Measurements from ENCODE around the gene H1-8.
A peak's percentile ranks its signal among the peaks of the same experiment; 100 is the strongest.

Gene H1-8

DNA sequence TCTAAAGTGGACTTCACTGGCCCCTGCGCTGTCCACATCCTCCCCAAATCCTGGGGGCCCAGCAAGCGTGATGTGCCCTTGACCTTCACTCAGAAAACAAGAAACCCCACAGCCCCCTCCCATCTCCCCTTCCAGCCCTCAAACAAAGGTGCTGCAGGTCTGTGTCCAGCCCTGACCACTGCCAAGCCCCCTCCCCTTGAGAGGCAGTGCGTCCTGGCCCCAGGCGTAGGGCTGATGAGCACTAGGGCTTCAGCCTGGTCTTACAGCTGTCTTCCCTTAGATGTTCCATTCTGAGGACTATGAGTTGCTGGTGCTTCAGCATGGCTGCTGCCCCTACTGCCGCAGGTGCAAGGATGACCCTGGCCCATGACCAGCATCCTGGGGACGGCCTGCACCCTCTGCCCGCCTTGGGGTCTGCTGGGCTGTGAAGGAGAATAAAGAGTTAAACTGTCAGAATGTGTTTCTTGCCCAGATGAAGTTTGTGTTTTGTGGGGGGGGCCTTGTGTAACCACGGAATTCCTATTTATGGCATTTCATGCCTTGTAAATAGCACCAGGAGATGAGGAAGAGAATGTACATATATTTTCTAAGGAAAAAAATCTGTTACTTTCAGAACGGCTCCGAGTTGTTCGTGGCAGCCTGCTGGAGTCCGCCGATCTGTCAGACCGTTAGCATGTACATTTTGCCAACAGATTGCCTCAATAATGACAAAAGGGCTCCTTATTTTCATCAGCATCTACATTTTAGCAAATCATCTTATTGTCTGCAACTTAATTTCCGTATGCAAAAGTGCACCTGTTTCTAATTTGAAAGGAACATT, 22.9 kb upstream of the H1-8 start:
- ATAC-seq (replicated peaks) (no peak), DNase-seq (no peak)
- no peaks in the 10 kb centered on the region for H3K27me3 Mint-ChIP-seq
- no peak overlapping the region for H3K4me3 Mint-ChIP-seq
- H3K4me1 Mint-ChIP-seq (ENCODE audit: low read depth in 2 of 2): peaks cover 0 to 12% of the 10 kb centered on the region in 2 donors
- H3K36me3 Mint-ChIP-seq (ENCODE audit: insufficient read depth): no peaks in the 10 kb centered on the region
- H3K9me3 Mint-ChIP-seq: no peaks in the 10 kb centered on the region
- H3K27ac Mint-ChIP-seq: peak overlapping the region in 1 of 2 donors; percentile 18

DNA sequence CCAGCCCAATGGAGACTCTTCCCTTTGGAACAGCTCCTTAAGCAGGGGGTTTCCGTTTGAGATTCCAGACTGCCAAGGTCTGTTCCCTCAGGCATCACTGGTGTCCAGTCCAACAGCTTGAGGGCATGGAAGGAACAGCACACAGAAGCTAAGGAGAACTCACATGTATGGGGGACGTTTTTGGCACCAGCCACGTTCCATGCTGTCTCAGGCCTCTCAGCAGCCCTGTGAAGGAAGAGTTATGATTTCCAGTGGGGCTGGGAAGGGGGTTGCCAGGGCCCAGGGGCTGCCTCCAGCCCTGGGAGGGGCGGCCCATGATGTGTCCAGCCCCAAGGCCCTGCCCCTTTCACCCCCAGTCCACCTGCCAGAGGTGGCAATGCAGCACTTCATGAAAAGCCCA, 22.0 kb upstream of the H1-8 start:
- Mint-ChIP-seq H3K9me3 (no peaks in the 10 kb centered on the region), H3K4me1 (ENCODE audit: low read depth in 2 of 2) (peaks cover 0 to 12% of the 10 kb centered on the region in 2 donors), H3K36me3 (ENCODE audit: insufficient read depth) (no peaks in the 10 kb centered on the region), H3K4me3 (no peak overlapping the region), H3K27ac (no peak overlapping the region), H3K27me3 (no peaks in the 10 kb centered on the region)
- DNase-seq (no peak), ATAC-seq (replicated peaks) (no peak)

DNA sequence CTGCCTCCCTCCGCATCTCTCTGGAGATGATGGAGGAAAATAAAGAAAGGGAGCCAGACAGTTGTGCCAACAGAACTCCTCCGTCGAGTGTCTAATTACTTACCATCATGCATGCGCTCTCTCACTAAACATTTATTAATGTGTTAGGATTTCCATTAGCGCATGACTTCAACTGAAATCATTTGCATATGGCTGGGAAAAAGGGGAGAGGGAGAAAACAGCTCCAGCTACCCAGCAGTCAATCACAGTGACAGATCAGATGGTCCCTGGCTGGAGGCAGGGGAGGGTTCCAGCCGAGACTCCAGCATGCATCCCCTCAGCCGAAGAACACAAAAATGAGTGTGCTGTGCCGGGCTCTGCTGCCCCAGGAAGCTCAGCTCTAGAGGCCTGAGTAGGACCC, 21.4 kb upstream of the H1-8 start:
- Mint-ChIP-seq H3K36me3 (ENCODE audit: insufficient read depth) (no peaks in the 10 kb centered on the region), H3K9me3 (no peaks in the 10 kb centered on the region), H3K4me1 (ENCODE audit: low read depth in 2 of 2) (peaks cover 0 to 12% of the 10 kb centered on the region in 2 donors), H3K27me3 (no peaks in the 10 kb centered on the region), H3K27ac (no peak overlapping the region), H3K4me3 (no peak overlapping the region)
- no peak for DNase-seq
- no peak for ATAC-seq (replicated peaks)

DNA sequence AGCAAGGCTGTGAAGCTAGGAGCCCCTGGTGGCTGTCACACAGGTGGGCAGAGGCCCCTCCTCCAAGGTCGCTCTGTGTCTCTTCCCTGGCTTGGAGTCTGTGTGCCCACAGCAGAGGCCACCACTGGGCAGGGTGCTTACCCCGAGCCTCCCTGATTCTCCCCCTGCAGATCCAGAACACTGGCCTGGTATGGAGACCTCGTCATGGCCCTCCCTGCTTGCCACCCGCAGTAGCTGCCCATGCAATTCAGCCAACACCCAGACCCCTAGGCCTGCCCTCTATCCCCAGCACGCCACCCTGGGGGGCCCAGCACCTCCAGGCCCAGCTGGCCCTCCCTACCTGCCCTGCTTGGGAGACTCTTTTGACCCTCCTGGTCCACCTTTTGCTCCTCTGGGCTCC, 20.0 kb upstream of the H1-8 start:
- no peaks in the 10 kb centered on the region for H3K36me3 Mint-ChIP-seq (ENCODE audit: insufficient read depth)
- H3K9me3 Mint-ChIP-seq: no peaks in the 10 kb centered on the region
- peak overlapping the region; percentile 22 to 57 for H3K27ac Mint-ChIP-seq
- DNase-seq: no peak
- no peaks in the 10 kb centered on the region for H3K27me3 Mint-ChIP-seq
- H3K4me3 Mint-ChIP-seq: no peak overlapping the region
- no peak for ATAC-seq (replicated peaks)
- peaks cover 0 to 9% of the 10 kb centered on the region in 2 donors for H3K4me1 Mint-ChIP-seq (ENCODE audit: low read depth in 2 of 2)

DNA sequence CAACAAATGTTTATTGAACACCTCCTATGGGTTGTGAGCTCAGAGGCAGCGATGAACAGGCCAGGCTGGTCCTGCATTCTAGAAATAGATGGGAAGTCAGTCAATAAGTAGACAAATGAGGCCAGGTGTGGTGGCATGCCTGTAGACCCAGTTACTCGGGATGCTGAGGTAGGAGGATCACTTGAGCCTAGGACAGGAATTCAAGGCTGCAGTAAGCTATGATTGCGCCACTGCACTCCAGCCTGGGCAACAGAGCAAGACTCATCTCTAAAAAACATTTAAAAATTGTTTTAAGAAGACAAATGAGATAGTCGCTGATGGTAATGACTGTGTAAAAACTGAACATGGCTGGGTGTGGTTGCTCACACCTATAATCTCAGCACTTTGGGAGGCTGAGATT, 18.9 kb upstream of the H1-8 start:
- no peak for DNase-seq
- no peak for ATAC-seq (replicated peaks)
- H3K4me1 Mint-ChIP-seq (ENCODE audit: low read depth in 2 of 2): peaks cover 0 to 9% of the 10 kb centered on the region in 2 donors

DNA sequence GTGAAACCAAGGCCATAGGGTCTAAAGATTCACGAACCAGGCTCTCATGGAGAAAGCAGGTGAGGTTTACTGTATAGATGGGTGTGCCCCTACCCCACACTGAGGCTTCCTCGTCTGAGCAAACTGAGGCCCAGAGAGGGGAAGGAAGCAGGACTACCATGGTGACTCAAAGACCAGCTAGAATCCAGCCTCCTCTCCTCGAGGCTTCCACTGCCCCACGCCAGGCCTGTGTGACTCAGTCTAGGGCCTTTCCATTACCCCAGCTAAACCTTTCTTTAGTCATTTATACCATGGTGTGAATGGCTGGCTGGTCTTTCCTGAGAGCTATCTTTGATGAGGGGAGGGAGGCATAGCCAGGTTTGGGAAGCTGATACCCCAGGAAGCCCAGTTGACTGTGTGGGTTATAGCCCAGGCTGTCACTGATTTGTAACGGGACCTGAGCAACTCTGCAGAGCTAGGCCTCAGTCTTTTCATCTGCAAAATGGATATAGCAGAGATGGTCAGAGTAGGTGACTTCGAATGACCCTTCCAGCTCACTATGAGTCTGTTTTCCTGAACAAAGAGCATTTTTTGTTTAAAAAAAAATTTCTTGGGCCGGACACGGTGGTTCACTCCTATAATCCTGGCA, 17.5 kb upstream of the H1-8 start:
- no peaks in the 10 kb centered on the region for H3K36me3 Mint-ChIP-seq (ENCODE audit: insufficient read depth)
- peak overlapping the region in 1 of 2 donors; percentile 59 for H3K27ac Mint-ChIP-seq
- H3K9me3 Mint-ChIP-seq: no peaks in the 10 kb centered on the region
- H3K27me3 Mint-ChIP-seq: no peaks in the 10 kb centered on the region
- H3K4me3 Mint-ChIP-seq: no peak overlapping the region
- H3K4me1 Mint-ChIP-seq (ENCODE audit: low read depth in 2 of 2): peaks cover 0 to 5% of the 10 kb centered on the region in 2 donors
- DNase-seq (no peak), ATAC-seq (replicated peaks) (peak; percentile 26)

More for the DNA sequence above, 18.9 kb upstream of the H1-8 start:
- no peaks in the 10 kb centered on the region for H3K27me3 Mint-ChIP-seq
- H3K9me3 Mint-ChIP-seq: no peaks in the 10 kb centered on the region
- H3K27ac Mint-ChIP-seq: no peak overlapping the region
- H3K4me3 Mint-ChIP-seq: no peak overlapping the region
- H3K36me3 Mint-ChIP-seq (ENCODE audit: insufficient read depth): no peaks in the 10 kb centered on the region

DNA sequence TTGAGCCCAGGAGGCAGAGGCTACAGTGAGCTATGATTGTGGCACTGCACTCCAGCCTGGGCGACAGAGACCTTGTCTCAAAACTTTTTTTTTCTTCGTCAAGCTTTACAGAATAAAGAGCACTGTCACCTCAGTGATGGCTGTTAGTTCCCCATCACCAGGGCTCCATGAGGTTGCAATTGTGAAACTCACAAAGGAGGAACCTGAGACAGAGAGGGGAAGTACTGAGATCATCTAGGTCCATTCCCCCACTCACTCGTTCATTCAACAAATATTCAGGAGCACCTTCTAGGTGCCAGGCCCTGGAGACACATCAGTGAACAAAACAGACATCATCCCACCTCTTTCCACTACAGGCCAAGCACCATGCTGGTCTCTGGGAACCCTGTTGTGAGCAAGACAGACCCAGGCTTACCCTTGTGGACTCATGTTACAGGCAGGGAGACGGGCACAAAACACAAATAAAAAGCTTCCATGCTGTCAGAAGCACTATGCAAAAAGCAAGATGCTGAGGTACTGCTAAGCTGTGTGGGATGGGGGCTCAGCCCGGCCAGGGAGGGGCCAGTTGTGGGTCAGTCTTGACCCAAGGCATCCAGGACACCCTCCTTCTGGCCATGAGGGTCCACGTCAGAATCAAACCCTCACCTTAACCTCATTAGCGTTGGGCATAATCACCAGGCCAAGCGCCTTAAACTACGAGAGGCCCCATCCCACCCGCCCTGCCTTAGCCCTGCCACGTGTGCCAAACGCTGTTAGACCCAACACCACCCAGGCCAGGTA, 16.7 kb upstream of the H1-8 start:
- DNase-seq: no peak
- Mint-ChIP-seq H3K4me1 (ENCODE audit: low read depth in 2 of 2) (peaks cover 0 to 5% of the 10 kb centered on the region in 2 donors), H3K27ac (peak overlapping the region in 1 of 2 donors; percentile 38), H3K9me3 (no peaks in the 10 kb centered on the region), H3K36me3 (ENCODE audit: insufficient read depth) (no peaks in the 10 kb centered on the region), H3K27me3 (no peaks in the 10 kb centered on the region), H3K4me3 (no peak overlapping the region)
- peak; percentile 67 for ATAC-seq (replicated peaks)

DNA sequence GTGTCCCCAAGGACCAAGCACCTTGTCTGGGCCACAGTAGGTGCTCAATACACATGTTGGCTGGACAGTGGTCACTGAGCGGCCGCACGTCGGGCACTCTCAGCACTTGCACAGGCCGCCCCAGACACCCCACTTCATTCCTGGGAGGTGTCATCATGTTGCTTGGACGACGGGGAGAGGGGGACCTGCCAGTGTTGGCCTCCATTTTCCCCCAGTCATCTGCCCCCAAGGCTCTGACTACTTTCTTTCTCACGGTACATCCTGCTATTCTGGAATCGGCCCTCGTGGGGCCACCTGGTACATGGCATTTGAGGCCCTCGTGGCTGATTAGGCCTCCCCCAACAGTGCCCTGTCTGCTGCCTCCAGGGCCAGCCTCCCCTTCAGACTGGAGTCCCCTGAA, 15.7 kb upstream of the H1-8 start:
- H3K4me1 Mint-ChIP-seq (ENCODE audit: low read depth in 2 of 2): peaks cover 0 to 3% of the 10 kb centered on the region in 2 donors
- peaks cover 1% of the 10 kb centered on the region for H3K36me3 Mint-ChIP-seq (ENCODE audit: insufficient read depth)
- H3K4me3 Mint-ChIP-seq: no peak overlapping the region
- no peak for DNase-seq
- no peaks in the 10 kb centered on the region for H3K9me3 Mint-ChIP-seq
- H3K27me3 Mint-ChIP-seq: peaks cover 0 to 4% of the 10 kb centered on the region in 2 donors
- H3K27ac Mint-ChIP-seq: peak overlapping the region; percentile 57 to 90
- no peak for ATAC-seq (replicated peaks)

DNA sequence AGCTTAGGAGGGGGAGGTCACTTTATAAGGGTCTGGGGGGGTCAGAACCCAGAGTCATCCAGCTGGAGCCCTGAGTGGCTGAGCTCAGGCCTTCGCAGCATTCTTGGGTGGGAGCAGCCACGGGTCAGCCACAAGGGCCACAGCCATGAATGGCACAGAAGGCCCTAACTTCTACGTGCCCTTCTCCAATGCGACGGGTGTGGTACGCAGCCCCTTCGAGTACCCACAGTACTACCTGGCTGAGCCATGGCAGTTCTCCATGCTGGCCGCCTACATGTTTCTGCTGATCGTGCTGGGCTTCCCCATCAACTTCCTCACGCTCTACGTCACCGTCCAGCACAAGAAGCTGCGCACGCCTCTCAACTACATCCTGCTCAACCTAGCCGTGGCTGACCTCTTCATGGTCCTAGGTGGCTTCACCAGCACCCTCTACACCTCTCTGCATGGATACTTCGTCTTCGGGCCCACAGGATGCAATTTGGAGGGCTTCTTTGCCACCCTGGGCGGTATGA, 14.3 kb upstream of the H1-8 start, which contains the start of gene RHO:
RHO (plus strand) TSS at position 51 of the 512 bp plus-strand sequence; CDS start at position 146, 95 bp downstream.
- Mint-ChIP-seq H3K4me1 (ENCODE audit: low read depth in 2 of 2) (no peaks in the 10 kb centered on the region), H3K4me3 (no peak within 1 kb of the TSS), H3K36me3 (ENCODE audit: insufficient read depth) (peaks cover 3% of the 10 kb centered on the region), H3K27me3 (peaks cover 0 to 4% of the 10 kb centered on the region in 2 donors), H3K27ac (peak within 1 kb of the TSS; percentile 57 to 90), H3K9me3 (no peaks in the 10 kb centered on the region)
- ATAC-seq (replicated peaks) (no peak), DNase-seq (no peak)

DNA sequence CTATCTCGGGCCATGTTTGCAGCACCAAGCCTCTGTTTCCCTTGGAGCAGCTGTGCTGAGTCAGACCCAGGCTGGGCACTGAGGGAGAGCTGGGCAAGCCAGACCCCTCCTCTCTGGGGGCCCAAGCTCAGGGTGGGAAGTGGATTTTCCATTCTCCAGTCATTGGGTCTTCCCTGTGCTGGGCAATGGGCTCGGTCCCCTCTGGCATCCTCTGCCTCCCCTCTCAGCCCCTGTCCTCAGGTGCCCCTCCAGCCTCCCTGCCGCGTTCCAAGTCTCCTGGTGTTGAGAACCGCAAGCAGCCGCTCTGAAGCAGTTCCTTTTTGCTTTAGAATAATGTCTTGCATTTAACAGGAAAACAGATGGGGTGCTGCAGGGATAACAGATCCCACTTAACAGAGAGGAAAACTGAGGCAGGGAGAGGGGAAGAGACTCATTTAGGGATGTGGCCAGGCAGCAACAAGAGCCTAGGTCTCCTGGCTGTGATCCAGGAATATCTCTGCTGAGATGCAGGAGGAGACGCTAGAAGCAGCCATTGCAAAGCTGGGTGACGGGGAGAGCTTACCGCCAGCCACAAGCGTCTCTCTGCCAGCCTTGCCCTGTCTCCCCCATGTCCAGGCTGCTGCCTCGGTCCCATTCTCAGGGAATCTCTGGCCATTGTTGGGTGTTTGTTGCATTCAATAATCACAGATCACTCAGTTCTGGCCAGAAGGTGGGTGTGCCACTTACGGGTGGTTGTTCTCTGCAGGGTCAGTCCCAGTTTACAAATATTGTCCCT, 13.4 kb upstream of the H1-8 start:
- no peak for ATAC-seq (replicated peaks)
- H3K4me1 Mint-ChIP-seq (ENCODE audit: low read depth in 2 of 2): no peaks in the 10 kb centered on the region
- H3K9me3 Mint-ChIP-seq: no peaks in the 10 kb centered on the region
- no peak overlapping the region for H3K4me3 Mint-ChIP-seq
- no peak overlapping the region for H3K27ac Mint-ChIP-seq
- no peak for DNase-seq
- H3K27me3 Mint-ChIP-seq: peaks cover 0 to 4% of the 10 kb centered on the region in 2 donors
- H3K36me3 Mint-ChIP-seq (ENCODE audit: insufficient read depth): peaks cover 3% of the 10 kb centered on the region

DNA sequence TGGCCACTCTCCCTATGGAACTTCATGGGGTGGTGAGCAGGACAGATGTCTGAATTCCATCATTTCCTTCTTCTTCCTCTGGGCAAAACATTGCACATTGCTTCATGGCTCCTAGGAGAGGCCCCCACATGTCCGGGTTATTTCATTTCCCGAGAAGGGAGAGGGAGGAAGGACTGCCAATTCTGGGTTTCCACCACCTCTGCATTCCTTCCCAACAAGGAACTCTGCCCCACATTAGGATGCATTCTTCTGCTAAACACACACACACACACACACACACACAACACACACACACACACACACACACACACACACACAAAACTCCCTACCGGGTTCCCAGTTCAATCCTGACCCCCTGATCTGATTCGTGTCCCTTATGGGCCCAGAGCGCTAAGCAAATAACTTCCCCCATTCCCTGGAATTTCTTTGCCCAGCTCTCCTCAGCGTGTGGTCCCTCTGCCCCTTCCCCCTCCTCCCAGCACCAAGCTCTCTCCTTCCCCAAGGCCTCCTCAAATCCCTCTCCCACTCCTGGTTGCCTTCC, 12.7 kb upstream of the H1-8 start:
- Mint-ChIP-seq H3K4me3 (no peak overlapping the region), H3K9me3 (no peaks in the 10 kb centered on the region), H3K36me3 (ENCODE audit: insufficient read depth) (peaks cover 3% of the 10 kb centered on the region), H3K27me3 (peaks cover 0 to 4% of the 10 kb centered on the region in 2 donors), H3K27ac (no peak overlapping the region), H3K4me1 (ENCODE audit: low read depth in 2 of 2) (no peaks in the 10 kb centered on the region)
- no peak for DNase-seq
- no peak for ATAC-seq (replicated peaks)

DNA sequence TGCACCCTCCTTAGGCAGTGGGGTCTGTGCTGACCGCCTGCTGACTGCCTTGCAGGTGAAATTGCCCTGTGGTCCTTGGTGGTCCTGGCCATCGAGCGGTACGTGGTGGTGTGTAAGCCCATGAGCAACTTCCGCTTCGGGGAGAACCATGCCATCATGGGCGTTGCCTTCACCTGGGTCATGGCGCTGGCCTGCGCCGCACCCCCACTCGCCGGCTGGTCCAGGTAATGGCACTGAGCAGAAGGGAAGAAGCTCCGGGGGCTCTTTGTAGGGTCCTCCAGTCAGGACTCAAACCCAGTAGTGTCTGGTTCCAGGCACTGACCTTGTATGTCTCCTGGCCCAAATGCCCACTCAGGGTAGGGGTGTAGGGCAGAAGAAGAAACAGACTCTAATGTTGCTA, 12.2 kb upstream of the H1-8 start:
- no peaks in the 10 kb centered on the region for H3K9me3 Mint-ChIP-seq
- H3K27me3 Mint-ChIP-seq: peaks cover 0 to 4% of the 10 kb centered on the region in 2 donors
- H3K4me1 Mint-ChIP-seq (ENCODE audit: low read depth in 2 of 2): no peaks in the 10 kb centered on the region
- no peak overlapping the region for H3K27ac Mint-ChIP-seq
- H3K4me3 Mint-ChIP-seq: no peak overlapping the region
- ATAC-seq (replicated peaks): no peak
- peaks cover 3% of the 10 kb centered on the region for H3K36me3 Mint-ChIP-seq (ENCODE audit: insufficient read depth)
- no peak for DNase-seq

Data from effector memory CD8-positive, alpha-beta T cell (primary cell).